ENCODE results near the gene S100PBP. TPM values are rescaled to one million over a fixed set of nuclear protein-coding genes. Genes with fewer than 3 reads are reported as not detected.

Gene S100PBP
- total and polyA plus RNA-seq, 2 of the 4 experiments (the other 2 are of a cell fraction), result 13.9 to 20.3 TPM

GRCh38 chr1:32772281-32773017, 45.0 kb upstream of the S100PBP start:
- intact Hi-C loops (cut with micrococcal nuclease) (loop anchor here (1.0 to 2.0 kb wide), 3 partner anchors 60 to 372 kb away; no protein-coding TSS in a partner anchor), in situ Hi-C loops (cut with MboI; ENCODE audit: low sequenced_read_pairs) (no loop called here), dilution Hi-C loops (cut with HindIII; ENCODE audit: low sequenced_read_pairs, unreplicated experiment) (no loop called here)
- Histone ChIP-seq H2BK20ac (ENCODE audit: low read depth, low read length) (no peak overlapping the region; the same call in 1 of the 2 replicates), H3K27ac (ENCODE audit: insufficient read depth, low read length) (no peak overlapping the region), H3K18ac (ENCODE audit: low read depth, low read length) (no peak overlapping the region), H4K5ac (ENCODE audit: low read depth, low read length) (no peak overlapping the region), H4K8ac (ENCODE audit: low read depth in 2 of 2, low read length in 2 of 2) (no peak overlapping the region), H3K79me1 (ENCODE audit: low read depth in 1 of 2, low read length in 2 of 2) (peaks cover 0 to 15% of the 10 kb centered on the region in 2 experiments; a peak in 2 of 4 replicates), H4K20me1 (ENCODE audit: insufficient read depth, low read length) (peaks cover 18% of the 10 kb centered on the region; the same call in 1 of the 2 replicates), H2BK5ac (ENCODE audit: low read depth, low read length, poor library complexity, severe bottlenecking) (no peak overlapping the region), H3K56ac (ENCODE audit: extremely low read depth, insufficient read depth, low read length) (no peak overlapping the region), H3K9me1 (ENCODE audit: insufficient read depth, low read length) (no peaks in the 10 kb centered on the region; the same call in 1 of the 2 replicates), H3K4ac (ENCODE audit: low read depth, low read length) (peak overlapping the region; percentile 17; the same call in 1 of the 2 replicates), H2AK5ac (ENCODE audit: low read depth, low read length) (no peak overlapping the region), H4K91ac (ENCODE audit: insufficient read depth, low read depth, low read length) (no peak overlapping the region), H3K23ac (ENCODE audit: low read depth, low read length) (no peak overlapping the region), H3K27me3 (ENCODE audit: control insufficient read depth, insufficient read depth, low read length) (no peaks in the 10 kb centered on the region), H2AFZ (replicated peaks; ENCODE audit: low read length, poor library complexity) (peak overlapping the region; percentile 74), H3K9ac (ENCODE audit: low read depth, low read length) (no peak overlapping the region), H2AK9ac (replicated peaks; ENCODE audit: low read depth, low read length, poor library complexity) (peak overlapping the region; percentile 48), H3K4me2 (ENCODE audit: low read depth, low read length) (no peak overlapping the region), H3K36me3 (ENCODE audit: control insufficient read depth, insufficient read depth, low read length) (peaks cover 36% of the 10 kb centered on the region), H3K14ac (replicated peaks; ENCODE audit: low read depth, low read length) (no peak overlapping the region), H3K4me3 (ENCODE audit: insufficient read depth, low read depth, low read length) (no peak overlapping the region), H3K4me1 (ENCODE audit: control insufficient read depth, insufficient read depth, low read length) (peaks cover 11% of the 10 kb centered on the region), H2BK120ac (ENCODE audit: low read depth, low read length) (no peak overlapping the region), H3K9me3 (ENCODE audit: control insufficient read depth, insufficient read depth, low read length) (no peaks in the 10 kb centered on the region), H2BK15ac (ENCODE audit: low read depth, low read length) (no peak overlapping the region)
- TF ChIP-seq NFE2L2 (IDR thresholded peaks at IDR 0.05; ENCODE audit: low read depth, low read length) (no peak), SMC3 (IDR thresholded peaks at IDR 0.05; ENCODE audit: low read depth, low read length) (no peak), CHD1 (IDR thresholded peaks at IDR 0.05; ENCODE audit: low read depth, low read length) (no peak), CEBPB (IDR thresholded peaks at IDR 0.05; ENCODE audit: low read depth, low read length) (no peak), FOS (IDR thresholded peaks at IDR 0.05; ENCODE audit: low read depth, low read length) (no peak), BHLHE40 (IDR thresholded peaks at IDR 0.05; ENCODE audit: low read depth, low read length) (no peak), USF2 (IDR thresholded peaks at IDR 0.05; ENCODE audit: low read depth, low read length) (no peak)
- no TSS peak for BruUV-seq (replicated peaks)
- ATAC-seq (ENCODE audit: low read depth) (no peak), DNase-seq (no peak)
- ChIA-PET CTCF (interaction anchor here (0.6 to 5.7 kb wide), 5 partner anchors 8 to 66 kb away, joined by 4 to 52 read pairs (median 7); no protein-coding TSS in a partner anchor), POLR2A (ENCODE audit: unreplicated experiment) (interaction anchor here (0.5 kb wide), 1 partner anchor 27 kb away, joined by 3 read pairs; no protein-coding TSS in a partner anchor)
- no CpG with 5 or more reads among the region's 10 CpGs for WGBS, 2 experiments (ENCODE audit: extremely low coverage in 2 of 2, insufficient read length in 1 of 2)
